DLD1 (cell line): ENCODE measurements around the gene CDH4.

ENCODE experiments used
- in situ Hi-C: cut with HindIII; loops from 2 replicates; pipeline ENCODE4 v1.10.0; 2017; ENCODE audit warnings: low sequenced_read_pairs

The CDH4 gene

GRCh38 chr20:61912665-61913422 is 660.8 kb downstream of the CDH4 start:
- in situ Hi-C loops = no loop called here

GRCh38 chr20:61913423-61914225 is 661.6 kb downstream of the CDH4 start:
- in situ Hi-C loops = no loop called here

GRCh38 chr20:61915101-61915500 is 663.0 kb downstream of the CDH4 start:
- in situ Hi-C loops = no loop called here

GRCh38 chr20:61916318-61916891 is 664.3 kb downstream of the CDH4 start:
- in situ Hi-C loops = no loop called here

- in situ Hi-C loops = no loop called here
Measured at GRCh38 chr20:61917474-61918145, 665.5 kb downstream of the CDH4 start.

GRCh38 chr20:61918548-61918947 is 666.5 kb downstream of the CDH4 start:
- in situ Hi-C loops = no loop called here

- in situ Hi-C loops = no loop called here
Measured at GRCh38 chr20:61919239-61919638, 667.2 kb downstream of the CDH4 start.

GRCh38 chr20:61919675-61920365 is 667.8 kb downstream of the CDH4 start:
- in situ Hi-C loops = no loop called here

- in situ Hi-C loops = no loop called here
Measured at GRCh38 chr20:61922411-61922810, 670.4 kb downstream of the CDH4 start.

GRCh38 chr20:61922936-61923335 is 670.9 kb downstream of the CDH4 start:
- in situ Hi-C loops = no loop called here

GRCh38 chr20:61923371-61924166 is 671.5 kb downstream of the CDH4 start:
- in situ Hi-C loops = no loop called here

- in situ Hi-C loops = no loop called here
Measured at GRCh38 chr20:61924211-61924857, 672.3 kb downstream of the CDH4 start.

GRCh38 chr20:61924858-61925554 is 672.9 kb downstream of the CDH4 start:
- in situ Hi-C loops = no loop called here

GRCh38 chr20:61925555-61926252 is 673.6 kb downstream of the CDH4 start:
- in situ Hi-C loops = no loop called here

- in situ Hi-C loops = no loop called here
Measured at GRCh38 chr20:61926253-61926613, 674.2 kb downstream of the CDH4 start.

GRCh38 chr20:61926796-61927192 is 674.7 kb downstream of the CDH4 start:
- in situ Hi-C loops = no loop called here

- in situ Hi-C loops = no loop called here
Measured at GRCh38 chr20:61927193-61927825, 675.2 kb downstream of the CDH4 start.
